Sigmoid colon (tissue), 4 donors: ENCODE measurements around the gene TCEANC2.

Experiments
- EP300 ChIP-seq, 4 donors: sonication (generic); formaldehyde crosslinking; IDR thresholded peaks; one replicate each; pipeline ENCODE4 v1.6.1; 2017; ENCODE audit warnings: antibody characterized with exemption in 4 of 4
- TF ChIP-seq, protein P1 (sequence below), 4 experiments: fragments of 450-650 bp in 3 of 4; fragments of 200-600 bp in 1 of 4; IDR thresholded peaks; one replicate each; pipeline ENCODE4 v1.5.1; 2016 to 2019; ENCODE audit warnings: antibody characterized with exemption in 4 of 4, mild to moderate bottlenecking in 3 of 4, moderate library complexity in 2 of 4

DNA sequence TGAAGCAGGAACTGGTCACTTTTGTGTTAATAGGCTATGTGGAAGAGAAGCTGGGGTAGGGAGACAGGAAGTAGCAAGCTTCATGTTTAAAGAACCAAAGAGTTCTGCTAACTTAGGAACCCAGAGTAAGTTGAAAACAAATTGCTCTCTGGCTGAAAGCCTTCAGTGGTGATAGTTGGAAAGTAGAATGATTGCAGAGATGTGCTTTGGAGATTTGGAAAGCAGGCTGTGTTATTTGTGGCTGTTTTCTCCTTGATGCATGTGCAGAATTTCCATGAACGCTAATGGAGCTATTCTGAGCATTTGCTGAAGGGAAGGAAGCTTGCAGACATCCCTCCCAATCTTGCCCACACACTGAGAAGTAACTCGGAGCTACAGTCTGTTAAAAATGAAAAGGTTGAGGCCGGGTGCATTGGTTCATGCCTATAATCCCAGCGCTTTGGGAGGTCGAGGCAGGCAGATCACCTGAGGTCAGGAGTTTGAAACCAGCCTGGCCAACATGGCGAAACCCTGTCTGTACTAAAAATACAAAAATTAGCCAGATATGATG, 45.7 kb downstream of the TCEANC2 start:
- no peak for TF ChIP-seq EP300 (IDR thresholded peaks at IDR 0.05)
- TF ChIP-seq, protein P1, sequence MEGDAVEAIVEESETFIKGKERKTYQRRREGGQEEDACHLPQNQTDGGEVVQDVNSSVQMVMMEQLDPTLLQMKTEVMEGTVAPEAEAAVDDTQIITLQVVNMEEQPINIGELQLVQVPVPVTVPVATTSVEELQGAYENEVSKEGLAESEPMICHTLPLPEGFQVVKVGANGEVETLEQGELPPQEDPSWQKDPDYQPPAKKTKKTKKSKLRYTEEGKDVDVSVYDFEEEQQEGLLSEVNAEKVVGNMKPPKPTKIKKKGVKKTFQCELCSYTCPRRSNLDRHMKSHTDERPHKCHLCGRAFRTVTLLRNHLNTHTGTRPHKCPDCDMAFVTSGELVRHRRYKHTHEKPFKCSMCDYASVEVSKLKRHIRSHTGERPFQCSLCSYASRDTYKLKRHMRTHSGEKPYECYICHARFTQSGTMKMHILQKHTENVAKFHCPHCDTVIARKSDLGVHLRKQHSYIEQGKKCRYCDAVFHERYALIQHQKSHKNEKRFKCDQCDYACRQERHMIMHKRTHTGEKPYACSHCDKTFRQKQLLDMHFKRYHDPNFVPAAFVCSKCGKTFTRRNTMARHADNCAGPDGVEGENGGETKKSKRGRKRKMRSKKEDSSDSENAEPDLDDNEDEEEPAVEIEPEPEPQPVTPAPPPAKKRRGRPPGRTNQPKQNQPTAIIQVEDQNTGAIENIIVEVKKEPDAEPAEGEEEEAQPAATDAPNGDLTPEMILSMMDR (IDR thresholded peaks at IDR 0.05), result no peak
